GM18508 (cell line): ENCODE data around the gene RRP12.
A peak's percentile ranks its signal among the peaks of the same experiment; 100 is the strongest.

Experiments
- ATAC-seq: cut with Tn5 transposase; IDR thresholded peaks from one replicate; pipeline ENCODE4 v1.9.1; 2021; ENCODE audit warnings: moderate number of reproducible peaks; ENCODE audit not compliant: insufficient read depth, unreplicated experiment

Gene RRP12

DNA sequence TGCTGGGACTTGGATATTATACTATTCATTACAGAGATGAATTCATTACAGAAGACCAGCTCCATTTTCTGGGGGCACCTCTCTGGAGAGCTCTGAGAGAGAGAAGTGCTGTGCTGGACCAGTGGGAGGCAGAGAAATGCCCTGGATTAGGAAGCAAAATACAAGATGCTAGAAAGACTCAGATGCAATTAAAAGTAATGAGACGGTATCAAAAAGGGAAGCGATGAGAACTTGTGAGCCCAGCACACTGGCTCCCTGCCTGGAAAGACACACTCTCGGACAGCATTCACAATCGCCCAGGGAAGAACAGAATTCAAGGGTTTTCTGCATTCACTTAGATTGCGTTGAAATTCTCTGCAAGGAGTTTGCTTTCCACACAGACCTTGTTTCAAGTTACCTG, 63.1 kb downstream of the RRP12 start:
- no peak for ATAC-seq

DNA sequence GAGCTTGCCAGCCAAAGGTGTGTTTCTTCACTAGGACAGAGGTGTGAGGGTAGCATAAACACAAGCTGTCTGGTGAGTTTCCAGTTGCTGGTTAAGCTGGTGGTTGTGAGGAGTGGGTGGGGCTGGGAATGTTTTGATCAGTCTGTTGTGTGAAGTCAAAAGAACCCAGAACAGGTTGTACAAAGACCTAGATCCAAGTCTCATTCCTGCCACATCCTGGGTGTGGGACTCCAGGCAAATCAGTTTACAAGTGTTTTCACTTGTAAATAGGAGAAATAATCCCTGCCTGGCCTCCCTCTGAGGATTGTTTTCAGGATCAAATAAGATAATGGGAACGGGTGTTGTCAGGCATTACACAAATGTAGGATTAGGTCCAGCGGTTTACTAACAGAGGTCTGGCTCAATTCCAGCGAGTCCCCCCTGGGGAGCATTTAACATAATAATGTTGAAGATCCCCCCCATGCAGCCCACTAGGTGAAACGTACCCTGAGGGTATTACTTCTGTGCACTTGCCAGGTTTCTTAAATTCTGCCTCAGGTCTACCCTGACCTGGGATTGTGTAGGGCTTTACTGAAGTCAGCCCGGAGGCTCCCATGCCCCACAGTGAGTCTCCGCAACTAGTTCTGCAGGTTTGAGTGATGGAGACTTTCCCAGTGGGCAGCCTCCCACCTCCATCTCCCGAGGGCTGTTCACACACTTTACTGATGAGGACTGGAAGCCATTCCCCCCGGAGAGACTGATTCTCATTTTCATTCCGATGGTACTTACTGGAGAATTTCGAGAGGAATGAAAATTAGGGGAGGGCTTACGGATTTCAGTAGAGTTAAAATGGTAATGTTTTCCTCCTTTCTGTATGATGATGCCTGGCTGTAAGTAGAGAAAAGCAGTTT, 64.0 kb downstream of the RRP12 start:
- ATAC-seq, result no peak

DNA sequence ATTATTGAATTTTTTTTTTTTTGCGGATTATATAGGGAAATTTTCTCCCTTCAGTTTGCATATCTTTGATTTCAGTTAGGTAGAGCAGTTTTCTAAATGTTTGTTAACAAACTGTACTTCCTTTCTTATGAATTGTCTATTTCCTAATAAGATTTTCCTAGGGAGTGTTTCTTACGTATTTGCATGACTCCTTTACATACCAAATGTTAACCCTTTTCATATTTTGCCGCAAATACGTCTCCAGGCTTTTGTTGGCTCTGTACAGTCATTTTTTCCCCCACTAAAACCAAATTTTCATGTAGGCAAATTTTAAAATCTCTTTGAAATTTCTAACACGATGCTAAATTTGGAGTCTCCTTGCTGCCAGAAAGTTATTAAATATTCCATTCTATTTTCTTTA, 64.7 kb downstream of the RRP12 start:
- no peak for ATAC-seq

DNA sequence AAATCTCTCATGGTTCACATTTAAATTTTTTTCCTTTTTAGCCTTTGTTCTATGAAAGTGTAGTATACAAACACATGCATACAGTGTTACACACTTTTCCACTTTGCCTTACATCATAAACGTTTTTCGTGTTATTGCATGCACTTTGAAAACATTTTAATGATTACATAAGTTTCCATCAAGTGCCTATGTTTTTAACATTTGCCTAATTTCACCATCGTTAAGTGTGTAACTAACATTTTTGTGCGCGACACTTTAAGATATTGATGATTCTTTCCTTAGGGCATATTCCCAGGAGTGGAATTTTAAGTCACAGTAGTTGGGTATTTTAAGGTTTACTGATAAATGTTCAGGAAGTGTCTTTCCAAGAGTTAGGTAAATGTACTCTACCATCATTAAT, 65.1 kb downstream of the RRP12 start:
- ATAC-seq, result no peak

DNA sequence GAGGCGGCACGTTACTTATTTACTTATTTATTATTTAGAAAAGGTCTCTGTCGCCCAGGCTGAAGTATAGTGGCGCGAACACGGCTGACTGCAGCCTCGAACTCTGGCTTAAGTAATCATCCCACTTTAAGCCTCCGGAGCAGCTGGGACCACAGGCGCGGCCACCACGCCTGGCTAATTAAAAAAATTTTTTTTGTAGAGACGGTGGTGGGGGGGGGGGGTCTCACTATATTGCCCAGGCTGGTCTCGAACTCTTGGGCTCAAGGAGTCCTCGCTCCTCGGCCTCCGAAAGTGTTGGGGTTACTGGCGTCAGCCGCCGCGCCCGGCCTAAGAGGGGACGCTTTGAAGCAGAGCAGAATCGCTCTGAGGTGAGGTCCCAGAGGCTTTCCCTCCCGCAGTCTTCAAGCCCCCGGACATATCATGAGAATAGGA, 65.9 kb downstream of the RRP12 start:
- no peak for ATAC-seq

DNA sequence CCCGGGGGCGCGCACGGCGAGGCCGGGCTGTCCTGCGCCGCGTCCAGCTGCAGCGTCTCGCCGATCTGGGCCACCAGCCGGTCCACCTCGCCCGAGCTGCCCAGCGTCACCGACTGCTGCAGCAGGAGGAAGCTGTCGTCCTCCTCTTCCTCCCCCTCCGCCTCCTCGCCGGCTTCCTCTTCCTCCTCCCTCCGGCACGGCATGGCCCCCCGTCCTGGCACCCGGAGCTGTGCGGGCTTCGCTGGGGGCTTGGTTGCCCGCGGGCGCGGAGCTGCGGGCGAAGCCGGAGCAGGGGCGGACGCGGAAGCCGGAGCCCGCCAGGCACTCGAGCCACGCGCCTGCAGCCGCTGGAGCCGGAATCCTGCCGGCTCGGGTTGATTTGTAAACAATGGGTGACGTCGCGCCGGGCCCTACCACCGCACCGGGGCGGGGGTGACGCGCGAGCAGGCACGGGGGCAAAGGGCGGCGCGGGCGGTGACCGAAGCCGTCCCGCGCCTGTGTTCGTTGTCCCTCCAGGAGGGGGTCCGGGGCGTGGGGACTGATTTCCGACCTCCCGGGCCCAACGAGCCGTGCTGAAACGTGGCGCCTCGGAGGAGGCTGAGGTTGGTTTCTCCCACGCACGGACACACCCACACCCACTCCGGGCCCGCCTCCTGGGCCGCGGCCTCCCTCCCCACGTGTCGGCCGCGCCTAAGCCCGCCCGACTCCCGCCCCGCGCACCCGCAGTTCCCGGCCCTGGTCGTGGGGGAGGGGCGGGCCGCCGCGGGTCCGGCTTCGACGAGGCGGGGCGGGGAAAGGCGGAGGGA, 66.6 kb downstream of the RRP12 start, which contains the start of gene FRAT2:
Gene FRAT2, minus strand, starts transcription at position 360 of the 806 bp plus-strand sequence. Its CDS starts 157 bp downstream, at position 203.
- ATAC-seq, result peak; percentile 59

DNA sequence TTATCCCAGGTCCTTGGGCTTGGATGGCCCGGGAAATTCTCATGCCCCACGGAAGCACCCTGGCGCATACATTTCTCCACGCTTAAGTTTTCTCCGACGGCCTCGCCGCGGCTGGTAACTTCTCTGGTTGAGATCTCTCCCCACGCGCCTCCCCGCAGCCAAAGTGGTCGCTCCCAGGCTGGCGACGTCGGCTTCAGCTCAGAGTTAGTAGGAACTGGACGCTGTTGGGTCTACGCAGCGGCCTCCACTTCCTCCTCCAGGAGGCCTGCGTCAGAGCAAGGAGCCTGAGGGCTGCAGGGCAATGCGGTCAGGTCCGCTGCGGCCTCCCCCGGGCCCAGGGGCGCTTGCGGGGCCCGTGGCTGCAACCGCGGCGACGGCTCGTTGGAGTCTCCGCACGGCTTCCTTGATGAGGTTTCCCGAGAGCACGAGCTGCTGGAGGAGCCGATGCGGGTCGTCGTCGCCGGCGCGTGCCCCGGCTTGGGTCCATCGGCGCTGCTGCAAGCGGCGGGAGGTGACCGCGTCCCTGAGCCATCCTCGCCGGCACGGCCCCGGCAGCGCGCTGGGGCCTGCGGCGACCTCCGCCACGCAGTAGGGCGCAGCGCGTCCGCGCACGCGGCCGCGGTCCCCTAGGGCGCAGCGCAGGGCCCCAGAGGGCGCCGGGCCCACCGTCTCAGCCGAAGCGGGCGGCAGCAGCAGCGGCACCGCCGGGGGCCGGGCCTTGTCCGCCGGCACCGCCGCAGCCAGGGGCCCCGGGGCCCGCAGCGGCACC, 67.4 kb downstream of the RRP12 start:
- no peak for ATAC-seq

DNA sequence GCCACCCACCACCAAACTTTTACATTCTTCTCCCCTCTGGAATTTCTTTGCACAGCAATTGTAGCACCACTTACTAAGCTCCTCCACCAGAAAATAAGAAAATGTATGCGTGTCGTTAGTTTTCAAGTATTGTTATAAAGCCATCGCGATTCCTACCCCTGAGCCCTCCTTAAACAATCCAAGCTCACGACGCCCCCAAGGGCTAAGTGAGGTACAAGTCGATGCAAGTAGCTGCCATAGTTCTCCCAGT, 67.9 kb downstream of the RRP12 start:
- ATAC-seq, result no peak

DNA sequence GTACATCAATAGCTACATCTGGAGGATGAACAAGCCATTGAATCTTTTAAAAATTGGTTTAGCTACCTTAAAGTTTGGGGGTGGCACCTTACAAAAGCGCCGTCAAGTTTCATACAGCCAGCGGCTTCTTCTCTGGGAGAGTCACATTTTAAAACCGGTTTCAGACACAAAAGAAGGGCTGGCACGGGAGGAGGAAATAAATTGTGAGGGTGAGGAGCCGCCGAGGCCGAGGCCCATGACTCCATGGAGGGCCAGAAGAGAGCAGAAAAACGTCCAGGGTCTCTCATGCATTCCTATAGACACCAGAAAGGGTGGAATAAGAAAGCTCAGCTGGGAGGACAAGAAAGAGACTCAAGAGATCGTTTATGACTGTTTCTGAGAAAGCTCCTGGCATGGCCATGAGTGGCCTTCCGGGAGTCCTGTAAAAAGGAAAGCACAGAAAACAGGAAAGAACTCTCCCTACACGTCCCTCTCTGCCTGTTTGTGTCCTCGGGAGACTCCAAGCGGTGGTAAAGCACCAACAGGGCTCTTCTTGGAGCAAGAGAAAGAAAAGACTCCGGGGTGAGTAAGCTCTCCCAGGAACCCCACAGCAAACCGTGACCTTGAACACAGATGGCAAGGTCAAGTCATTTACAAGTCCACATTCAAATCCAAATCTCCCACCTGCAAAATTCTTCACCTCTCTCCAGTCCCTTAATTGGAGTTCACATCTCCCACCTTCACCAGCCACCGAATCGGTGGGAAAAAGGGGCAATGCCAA, 68.4 kb downstream of the RRP12 start:
- ATAC-seq, result no peak

DNA sequence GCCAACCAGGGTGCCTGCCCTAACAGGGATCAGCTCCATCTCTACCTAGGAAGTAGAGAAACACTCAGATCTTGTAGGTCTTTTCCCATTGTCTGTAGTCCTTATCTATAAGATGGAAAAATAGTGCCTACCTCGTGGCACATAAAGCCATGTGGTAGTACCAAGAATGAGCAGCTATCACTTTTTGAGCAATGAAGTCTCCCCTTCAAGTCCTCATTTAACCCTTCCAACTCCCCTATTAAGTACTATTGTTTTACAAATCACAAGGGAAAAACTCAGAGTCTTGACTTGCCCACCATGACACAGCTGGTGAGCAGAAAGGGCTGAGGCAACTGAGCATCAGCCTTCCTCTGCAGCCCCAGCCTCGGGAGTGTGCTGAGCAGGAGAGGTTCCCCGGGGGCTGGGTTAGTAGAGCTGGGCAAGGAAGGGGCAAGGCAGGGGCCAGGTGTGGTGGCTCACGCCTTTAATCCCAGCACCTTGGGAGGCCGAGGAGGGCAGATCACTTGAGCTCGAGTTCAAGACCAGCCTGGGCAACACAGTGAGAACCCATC, 69.9 kb downstream of the RRP12 start:
- ATAC-seq, result no peak

DNA sequence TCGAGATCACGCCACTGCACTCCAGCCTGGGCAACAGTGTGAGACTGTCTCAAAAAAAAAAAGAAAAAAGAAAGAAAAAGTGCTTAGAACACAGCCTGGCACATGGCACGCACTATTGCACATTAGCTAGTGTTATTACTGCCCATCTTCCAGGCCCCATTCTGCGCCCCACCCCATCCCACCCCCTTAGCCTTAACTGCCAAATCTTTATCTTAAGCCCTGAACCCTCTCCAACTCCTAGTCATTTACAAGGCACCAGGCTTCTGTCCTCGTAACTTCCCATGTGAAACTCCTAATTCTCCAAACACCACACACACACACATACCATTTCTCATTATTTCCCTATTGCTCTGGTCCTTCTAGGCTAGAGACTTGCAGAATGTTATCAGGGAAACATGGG, 71.4 kb downstream of the RRP12 start:
- no peak for ATAC-seq

DNA sequence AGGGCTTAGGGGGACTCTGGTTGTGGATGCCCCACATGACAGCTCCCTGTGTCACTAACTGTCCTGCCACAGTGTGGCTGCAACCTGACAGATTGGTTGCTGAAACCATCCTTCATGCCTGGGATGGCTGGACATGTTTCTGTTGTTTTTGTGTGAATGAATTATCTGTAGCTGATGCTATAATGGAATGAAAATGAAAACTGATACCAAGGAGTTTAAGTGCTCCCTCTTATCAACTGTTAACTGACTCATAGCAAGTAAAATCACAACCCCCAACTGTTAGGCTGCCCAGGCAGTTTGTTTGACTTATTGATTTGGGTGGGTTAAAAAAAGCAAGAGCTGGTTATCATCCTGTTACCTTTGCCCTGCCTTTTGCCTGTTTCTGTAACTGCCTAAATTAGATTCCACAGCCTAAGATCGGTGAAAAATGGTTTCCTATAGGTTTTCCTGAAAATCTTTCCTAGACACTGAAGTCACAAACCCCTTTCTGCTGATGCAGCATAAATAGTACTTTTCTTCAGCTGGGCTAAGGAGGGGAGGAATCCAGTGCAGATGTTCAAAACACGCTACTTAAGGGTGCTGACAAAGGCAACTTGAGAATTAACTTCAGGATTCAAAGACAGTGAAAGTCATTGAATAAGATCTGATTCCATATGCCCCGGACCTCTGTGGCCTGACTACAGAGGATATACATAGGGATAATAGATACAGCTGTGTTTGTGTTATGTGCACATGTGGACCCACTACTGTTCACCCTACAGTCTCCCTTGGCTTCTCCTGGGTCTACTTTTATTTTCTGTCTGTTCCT, 72.3 kb downstream of the RRP12 start:
- no peak for ATAC-seq

DNA sequence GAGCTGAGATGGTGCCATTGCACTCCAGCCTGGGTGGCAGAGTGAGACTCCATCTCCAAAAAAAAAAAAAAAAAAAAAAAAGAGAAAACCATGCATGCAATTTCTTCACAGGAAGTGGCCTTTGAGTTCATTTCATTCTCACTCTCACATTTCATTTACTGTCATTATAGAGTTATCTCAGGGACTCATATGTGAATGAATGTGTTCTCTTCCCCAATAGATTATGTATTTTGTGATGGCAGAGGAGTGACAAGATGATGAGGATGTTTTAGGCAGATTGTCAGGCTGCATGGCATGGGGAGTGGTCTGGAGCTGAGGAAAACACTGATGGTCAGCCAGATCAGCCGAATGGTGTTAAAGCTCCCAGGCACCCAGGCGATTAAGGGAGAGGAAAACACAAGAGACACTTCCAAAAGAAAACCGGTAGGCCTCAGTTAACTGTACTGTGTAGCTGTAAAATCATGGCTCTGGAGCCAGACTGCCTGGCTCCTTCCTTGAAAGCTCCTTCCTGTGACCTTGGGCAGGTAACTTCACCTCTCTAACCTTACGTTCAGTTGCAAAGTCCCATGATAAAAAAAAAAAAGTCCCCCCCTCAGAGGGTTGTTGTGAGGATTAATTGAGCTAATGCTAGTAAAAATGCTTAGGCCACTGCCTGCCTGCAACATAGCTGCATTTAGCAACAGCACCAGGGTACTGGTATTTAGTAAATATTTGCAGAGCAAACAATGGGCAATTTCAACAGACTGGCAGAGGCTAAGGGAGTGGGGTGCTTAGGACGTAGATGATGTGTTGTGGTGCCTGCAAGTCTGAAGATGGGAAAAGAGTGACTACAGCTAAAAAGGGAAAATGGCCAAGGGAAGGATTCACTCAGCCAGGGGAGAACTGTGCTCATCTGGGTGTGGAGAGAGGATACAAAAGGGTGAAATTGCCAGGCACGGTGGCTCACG, 73.5 kb downstream of the RRP12 start:
- no peak for ATAC-seq

DNA sequence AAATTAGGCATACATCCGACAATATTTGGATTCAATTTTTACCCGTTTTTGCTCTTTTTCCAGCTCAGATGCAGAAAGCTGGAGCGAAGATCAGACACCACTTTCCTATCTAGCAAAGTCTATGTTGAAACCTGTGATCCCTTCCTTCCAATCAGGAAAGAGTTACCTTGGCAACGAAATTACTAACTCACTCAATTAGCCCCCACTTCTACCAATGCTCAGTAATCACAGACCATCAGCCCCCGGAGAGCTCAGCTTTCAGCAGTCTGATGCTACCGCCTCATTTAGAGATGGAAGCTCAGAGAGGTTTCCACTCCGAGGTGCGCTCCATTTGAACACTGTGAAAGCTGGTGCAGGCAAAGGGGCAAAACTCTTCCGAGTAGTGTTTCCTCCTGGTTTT, 75.4 kb downstream of the RRP12 start:
- no peak for ATAC-seq

DNA sequence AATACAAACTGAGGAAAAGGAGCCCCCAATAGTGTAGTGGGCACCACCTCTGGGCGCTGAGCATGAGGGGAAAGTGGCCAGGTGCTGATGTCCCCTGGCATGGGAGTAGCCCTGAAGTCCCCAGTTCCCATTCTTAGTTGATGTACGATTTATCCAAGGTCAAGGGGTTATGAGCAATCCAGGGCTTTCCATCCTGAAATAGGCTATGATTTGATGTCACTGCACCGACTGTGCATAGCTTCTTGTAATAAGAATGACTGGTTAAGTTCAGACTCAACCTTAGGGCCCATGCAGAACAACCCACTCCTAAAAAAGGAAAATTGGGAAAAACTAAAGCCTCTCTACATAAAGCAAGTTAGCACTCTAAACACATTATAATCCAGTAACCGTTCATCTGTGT, 77.6 kb downstream of the RRP12 start:
- no peak for ATAC-seq

DNA sequence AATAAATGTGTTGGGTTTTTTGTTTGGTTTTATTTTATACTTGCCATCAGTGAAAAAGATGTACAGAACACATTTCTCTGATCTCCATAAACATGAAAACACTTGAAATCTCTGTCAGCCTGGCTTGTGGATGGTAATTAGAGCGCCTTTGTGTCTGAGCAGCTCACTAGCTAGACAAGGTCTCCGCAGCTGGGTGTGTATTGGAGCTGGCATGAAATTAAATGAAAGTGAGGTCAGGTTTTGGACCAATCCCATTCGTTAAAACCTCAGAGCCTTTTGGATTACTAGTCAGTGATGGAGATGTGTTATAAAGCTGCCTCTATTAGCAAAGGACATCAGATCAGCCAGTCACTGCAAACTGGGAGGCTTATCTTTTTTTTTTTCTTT, 79.3 kb downstream of the RRP12 start:
- ATAC-seq, result no peak

DNA sequence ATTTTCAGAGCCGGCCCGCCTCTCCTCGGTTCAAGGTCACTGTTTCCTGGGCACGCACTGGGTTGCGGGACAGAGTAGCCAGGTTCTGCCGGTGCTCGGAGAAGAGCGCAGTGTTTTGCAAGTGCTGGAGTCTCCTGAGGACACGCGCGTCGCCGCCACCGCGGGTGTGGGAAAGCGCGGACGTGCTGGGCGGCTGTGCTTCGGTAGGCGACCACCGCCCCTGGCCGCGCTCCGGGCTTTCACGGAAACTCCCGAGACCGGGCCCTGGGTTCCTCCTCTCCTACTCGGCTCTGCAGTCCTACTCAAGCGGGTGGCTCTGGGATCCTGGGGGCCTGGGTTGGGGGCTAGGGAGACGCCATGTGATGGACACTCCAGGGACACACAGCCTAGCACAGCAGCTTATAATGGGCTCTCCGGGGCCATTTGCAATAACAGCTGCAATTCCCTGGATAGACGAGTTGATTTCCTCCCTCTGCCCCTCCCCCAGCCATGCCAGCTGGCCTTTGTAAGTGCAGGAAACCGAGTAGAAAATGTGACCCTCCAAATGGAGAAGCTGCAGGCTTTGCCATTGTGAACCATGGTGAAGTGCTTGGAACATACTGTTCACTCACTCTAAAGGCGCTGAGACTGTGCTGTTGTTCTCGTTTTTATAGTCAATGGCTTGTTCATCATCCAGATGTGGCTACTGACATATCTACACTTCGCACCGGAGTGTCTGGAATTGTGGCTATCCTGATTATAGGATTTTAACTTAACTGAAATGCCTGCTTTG, 79.9 kb downstream of the RRP12 start:
- no peak for ATAC-seq
